HG03175 (cell line): Measurements from ENCODE around the gene ZFYVE28.
"Not testable (repeated sequence)": the region's sequence is repeated elsewhere in the genome, so short reads cannot be mapped to it uniquely, and the experiment has no call there.

Experiments used
- ATAC-seq: cut with Tn5 transposase; IDR thresholded peaks from one replicate; pipeline ENCODE4 v1.9.1; 2021; ENCODE audit warnings: mild to moderate bottlenecking, moderate library complexity; ENCODE audit not compliant: unreplicated experiment

The ZFYVE28 gene

DNA sequence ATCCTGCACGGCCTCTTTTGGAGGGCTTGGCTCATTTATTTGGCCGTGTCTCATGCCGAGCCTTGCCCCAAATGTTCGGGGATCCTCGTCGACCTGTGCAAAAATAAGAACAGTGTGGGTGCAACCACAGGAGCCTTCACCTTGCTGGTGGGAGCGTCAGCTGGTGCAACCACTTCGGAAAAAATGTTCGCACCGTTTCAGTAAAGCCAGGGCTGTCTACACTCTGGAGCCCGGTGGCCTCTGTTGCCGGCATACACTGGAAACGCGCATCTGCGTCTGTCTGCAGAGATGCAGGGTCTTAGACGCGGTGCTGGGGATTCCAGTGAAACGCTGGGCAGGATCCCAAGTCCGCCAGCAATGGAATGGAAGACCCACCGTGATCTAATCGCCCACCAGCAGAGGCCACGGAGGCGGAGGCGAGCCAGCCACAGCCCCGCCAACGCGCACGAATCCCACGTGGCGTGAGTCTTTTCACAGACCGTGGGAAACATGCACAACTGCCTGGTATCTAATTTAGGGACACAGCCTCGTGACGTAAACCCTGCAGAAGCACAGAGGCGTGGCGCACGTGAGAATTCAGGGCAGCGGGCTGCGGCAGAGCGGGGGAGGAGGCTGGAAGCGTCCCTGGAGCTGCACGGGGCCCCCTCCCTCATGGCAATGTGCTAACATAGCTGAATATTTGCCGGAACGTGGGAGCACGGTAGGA, 142.7 kb downstream of the ZFYVE28 start:
- no peak for ATAC-seq

- ATAC-seq = not testable (repeated sequence)
Measured at GRCh38 chr4:2275044-2275397, 143.4 kb downstream of the ZFYVE28 start.

DNA sequence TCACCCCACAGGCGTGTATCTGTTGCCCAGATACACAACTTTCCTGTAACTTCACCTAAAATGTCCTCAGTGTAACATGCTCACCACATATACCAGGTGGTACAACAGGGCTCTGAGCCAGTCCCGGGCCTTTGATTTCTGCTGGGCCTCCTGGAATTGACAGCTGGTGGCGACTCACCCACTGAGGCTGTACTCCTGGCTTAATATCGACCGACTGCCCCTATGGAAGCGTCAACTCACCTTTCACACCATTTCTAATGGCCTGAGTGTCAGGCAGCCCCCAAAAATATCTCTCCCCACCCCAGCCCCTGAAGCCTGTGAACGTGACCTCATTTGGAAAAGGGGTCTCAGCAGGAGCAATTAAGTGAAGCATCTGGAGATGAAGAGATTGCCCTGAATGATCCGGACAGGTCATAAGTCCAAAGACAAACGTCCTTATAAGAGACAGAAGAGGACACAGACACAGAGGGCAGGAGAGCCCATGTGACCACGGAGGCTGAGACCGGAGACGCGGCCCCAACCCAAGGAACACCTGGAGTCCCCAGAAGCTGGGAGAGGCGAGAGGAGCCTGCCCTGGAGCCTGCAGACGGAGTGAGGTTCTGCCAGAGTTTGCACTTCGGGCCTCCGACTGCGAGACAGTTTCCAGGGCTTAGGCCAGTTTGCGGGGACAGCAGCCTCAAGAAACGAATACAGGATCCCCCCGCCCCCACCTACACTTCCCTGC, 144.0 kb downstream of the ZFYVE28 start:
- ATAC-seq = no peak

- ATAC-seq = no peak
Measured at GRCh38 chr4:2273657-2274319, 144.7 kb downstream of the ZFYVE28 start.

DNA sequence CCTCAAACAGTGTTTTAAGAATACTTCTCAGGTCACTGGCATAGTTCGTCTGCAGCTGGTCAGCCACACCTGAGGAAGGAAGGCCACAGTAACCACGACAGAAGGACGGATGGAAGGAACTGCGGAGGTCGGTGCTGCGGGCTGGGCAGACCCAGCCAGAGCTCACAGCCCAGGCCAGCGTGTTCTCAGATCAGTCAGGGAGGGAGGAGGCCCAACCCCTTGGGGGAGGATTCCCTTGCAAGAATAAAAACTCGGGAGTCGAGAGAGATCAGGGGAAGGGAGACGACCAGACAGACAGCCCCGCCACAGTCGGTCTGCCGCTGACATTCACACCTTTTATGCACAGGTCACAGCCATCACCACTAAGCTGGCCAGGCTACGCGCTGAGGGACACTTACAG, 145.2 kb downstream of the ZFYVE28 start:
- ATAC-seq = no peak

GRCh38 chr4:2272828-2273120, 145.7 kb downstream of the ZFYVE28 start:
- no peak for ATAC-seq

- ATAC-seq = no peak
Measured at GRCh38 chr4:2272026-2272827, 146.2 kb downstream of the ZFYVE28 start.

GRCh38 chr4:2271279-2272025, 147.0 kb downstream of the ZFYVE28 start:
- no peak for ATAC-seq

GRCh38 chr4:2270341-2271165, 147.9 kb downstream of the ZFYVE28 start:
- ATAC-seq = no peak

- ATAC-seq = no peak
Measured at GRCh38 chr4:2269618-2270163, 148.8 kb downstream of the ZFYVE28 start.

- no peak for ATAC-seq
Measured at GRCh38 chr4:2269206-2269531, 149.3 kb downstream of the ZFYVE28 start.

DNA sequence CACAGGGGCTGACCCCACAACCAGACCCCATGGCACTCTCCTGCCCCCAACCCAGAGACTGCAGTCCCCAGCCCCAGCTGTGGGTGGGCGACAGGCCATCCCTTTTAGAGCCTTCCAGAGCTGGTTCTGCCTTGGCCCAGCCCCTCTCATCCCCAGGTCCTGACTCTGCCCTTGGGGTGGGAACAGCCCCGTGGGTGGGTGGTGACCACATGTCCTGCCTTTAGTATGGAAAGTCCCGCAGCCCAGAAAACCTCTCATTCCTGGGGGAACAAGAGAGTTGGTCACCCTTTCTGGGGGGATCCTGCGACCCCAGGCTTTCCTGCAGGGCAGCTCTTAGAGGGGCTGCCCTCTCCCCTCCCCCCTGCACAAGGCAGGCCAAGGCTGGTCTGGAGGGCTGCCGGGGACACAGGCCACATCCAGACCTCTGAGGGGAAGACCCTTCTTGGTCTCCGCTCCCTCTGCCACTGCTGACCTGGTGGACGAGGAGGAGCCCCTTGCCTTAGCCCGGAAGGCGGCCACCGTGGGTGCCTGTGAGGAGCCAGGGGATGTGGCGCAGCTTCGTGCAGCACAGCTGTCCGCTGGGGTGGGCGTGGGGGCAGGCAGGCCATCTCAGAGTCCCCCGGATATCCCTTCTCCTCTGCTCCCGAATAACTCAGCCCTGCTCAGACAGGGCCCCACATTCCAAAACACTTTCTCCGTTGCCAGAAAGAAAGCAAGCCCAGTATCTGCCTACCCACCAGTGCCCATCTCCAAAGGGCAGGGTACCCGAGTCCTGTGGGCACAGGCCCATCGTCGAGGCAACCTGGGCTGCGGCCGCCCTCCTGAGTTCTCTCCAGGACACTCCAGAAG, 149.9 kb downstream of the ZFYVE28 start:
- no peak for ATAC-seq

DNA sequence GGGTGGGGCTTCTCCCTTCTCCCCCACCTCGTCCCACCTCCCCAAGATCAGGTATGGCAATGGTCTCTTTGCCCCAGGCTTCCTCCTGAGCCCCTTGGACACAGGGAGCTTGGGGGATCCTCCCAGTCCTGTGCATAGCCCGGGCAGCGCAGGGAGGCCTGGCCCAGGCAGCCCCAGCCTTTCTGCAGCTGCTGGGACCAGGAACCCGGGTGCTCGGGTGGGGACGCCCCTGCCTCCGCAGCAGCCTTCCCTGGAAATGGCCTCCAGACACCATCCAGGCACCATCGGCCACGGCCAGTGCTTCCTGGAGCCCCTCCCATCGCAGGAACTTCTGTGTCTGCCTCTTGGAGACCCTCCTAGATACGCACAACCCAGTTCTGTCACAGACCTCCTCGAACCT, 150.6 kb downstream of the ZFYVE28 start:
- no peak for ATAC-seq

DNA sequence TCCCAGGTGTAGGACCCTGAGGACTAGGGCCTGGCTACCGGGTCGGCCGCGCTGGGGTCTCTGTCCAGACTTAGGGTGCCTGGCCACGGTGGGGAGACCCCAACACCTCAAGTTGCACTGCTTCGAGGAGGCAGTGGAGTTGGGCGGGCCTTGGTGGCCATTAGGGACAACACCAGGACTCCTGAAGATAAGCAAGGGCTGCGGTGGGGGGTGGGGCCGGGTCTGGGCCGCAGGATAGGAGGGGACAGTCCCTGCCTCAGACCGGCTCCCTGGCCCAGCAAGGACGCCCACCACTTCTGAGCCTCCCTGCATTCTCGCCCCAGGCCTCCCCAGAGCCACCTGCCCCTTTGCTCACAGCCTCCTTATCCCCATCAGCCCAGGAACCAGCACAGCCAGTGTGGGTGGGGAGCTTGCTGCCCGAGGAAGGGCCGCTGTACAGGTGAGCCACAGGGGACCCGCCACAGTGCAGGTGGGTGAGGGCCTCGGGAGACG, 151.1 kb downstream of the ZFYVE28 start:
- no peak for ATAC-seq

DNA sequence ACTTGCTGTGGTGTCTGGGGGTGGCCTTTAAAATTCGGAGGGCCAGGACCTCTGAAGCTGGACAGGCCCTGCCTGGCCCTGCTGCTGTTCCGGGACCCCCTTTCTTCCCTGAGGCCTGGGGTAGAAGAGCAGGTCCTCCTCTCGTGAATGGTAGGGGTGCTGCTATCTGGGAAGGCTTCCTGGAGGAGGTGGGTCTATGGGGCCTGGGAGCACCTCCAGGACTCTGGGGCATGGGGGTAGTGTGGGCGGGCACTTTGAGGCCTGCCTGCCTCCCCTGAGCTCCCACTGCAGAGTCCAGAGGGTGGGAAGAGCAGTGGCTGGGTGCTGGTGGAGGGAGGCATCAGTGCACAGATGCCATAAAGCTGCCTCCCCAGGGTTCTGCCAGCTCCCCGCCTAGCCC, 151.6 kb downstream of the ZFYVE28 start:
- ATAC-seq = no peak

GRCh38 chr4:2266181-2266580, 152.3 kb downstream of the ZFYVE28 start:
- ATAC-seq = no peak

GRCh38 chr4:2265113-2266110, 153.0 kb downstream of the ZFYVE28 start:
- ATAC-seq = no peak
